GM06990 (cell line): ENCODE measurements around the gene SENP1.

Experiments
- DNase-seq: peaks from one replicate; pipeline ENCODE4 v3.0.0-alpha.2; 2011; ENCODE audit not compliant: insufficient read length; ENCODE audit errors: extremely low read depth
- H3K27me3 ChIP-seq: replicated peaks from 2 replicates; pipeline ENCODE4 v1.6.0; 2011; ENCODE audit warnings: low read length; ENCODE audit not compliant: control insufficient read depth, insufficient read depth
- H3K36me3 ChIP-seq: 2 replicates; pipeline ENCODE4 v1.5.1; 2011; ENCODE audit warnings: low read length; ENCODE audit not compliant: control insufficient read depth, insufficient read depth
- H3K4me3 ChIP-seq: replicated peaks from 2 replicates; pipeline ENCODE4 v1.5.1; 2011; ENCODE audit warnings: low read depth, mild to moderate bottlenecking, control low read depth, low read length
- CTCF ChIP-seq: IDR thresholded peaks from 2 replicates; pipeline ENCODE4 v1.5.1; 2011; ENCODE audit warnings: low read length, control low read depth, mild to moderate bottlenecking, inconsistent platforms; ENCODE audit not compliant: insufficient read depth, poor library complexity, severe bottlenecking

SENP1 gene

GRCh38 chr12:48031135-48031960 is 74.5 kb downstream of the SENP1 start:
- Histone ChIP-seq H3K4me3 (no peak overlapping the region), H3K36me3 (no peaks in the 10 kb centered on the region), H3K27me3 (no peaks in the 10 kb centered on the region)
- TF ChIP-seq CTCF = no peak
- DNase-seq = no peak

DNA sequence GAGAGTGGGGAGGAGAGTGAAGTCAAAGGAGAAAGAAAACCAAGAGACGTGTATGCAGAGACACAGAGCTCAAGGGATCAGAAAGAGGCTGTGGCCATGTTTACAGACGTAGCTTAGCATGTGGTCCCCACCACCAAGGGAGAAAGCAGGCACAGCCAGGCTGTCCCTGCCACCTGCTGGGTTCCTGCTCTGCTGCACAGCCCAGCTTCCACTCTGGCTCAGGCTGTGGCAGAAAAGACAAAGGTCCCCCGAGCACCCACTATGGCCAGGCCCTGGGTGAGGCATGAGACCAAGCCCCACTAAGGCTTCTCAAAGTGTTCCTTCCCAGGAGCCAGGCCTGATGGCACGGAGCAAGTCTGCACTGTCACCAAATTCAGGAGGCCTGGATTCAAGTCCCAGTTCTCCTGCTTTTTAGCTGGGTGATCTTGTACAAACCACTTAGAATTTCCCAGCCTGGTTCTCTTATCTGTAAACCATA is 75.7 kb downstream of the SENP1 start:
- H3K27me3 ChIP-seq = no peaks in the 10 kb centered on the region
- no peak for TF ChIP-seq CTCF
- no peak for DNase-seq
- H3K4me3 ChIP-seq = no peak overlapping the region
- H3K36me3 ChIP-seq = no peaks in the 10 kb centered on the region

DNA sequence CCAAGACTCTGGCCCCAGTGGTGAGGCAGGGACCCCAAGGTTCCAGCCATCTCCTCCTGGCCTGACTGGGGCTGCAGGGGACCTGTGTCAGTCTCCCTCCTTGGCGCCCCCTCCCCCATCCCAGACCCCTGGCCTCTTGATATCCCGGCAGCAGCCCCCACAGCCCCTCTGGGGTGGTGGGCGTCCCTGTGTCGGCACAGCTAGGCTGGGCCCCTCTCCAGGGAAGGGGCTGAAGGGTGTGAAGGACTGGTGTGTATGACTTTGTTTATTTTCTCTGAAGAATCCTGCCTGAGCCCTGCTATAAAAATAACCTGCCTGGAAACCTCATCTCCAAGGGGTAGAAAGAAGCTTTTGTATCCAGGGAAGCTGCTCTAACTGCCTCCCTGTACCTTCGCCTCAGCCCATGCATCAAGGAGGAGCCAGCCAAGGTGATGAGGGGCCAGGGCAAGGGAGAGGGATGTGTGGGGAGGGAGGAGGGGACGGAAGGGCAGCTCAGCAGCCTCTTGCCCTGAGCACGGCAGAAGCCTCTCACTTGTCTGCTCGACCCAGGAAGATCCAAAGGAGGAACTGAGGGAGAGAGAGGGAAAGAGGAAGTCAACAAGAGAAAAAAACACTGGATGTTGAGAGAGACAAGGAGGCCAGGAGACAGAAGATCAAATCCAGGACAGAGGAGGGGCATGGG is 76.2 kb downstream of the SENP1 start:
- Histone ChIP-seq H3K4me3 (no peak overlapping the region), H3K36me3 (no peaks in the 10 kb centered on the region), H3K27me3 (no peaks in the 10 kb centered on the region)
- TF ChIP-seq CTCF = no peak
- no peak for DNase-seq

GRCh38 chr12:48028541-48029431 is 77.1 kb downstream of the SENP1 start:
- TF ChIP-seq CTCF = no peak
- no peak for DNase-seq
- H3K27me3 ChIP-seq = no peaks in the 10 kb centered on the region
- no peaks in the 10 kb centered on the region for H3K36me3 ChIP-seq
- no peak overlapping the region for H3K4me3 ChIP-seq

- DNase-seq = no peak
- no peak for TF ChIP-seq CTCF
- peaks cover 1% of the 10 kb centered on the region; the same call in 1 of the 2 replicates for H3K27me3 ChIP-seq
- no peaks in the 10 kb centered on the region for H3K36me3 ChIP-seq
- no peak overlapping the region for H3K4me3 ChIP-seq
Measured at GRCh38 chr12:48027183-48028002, 78.5 kb downstream of the SENP1 start.
